PFSK-1 (cell line): ENCODE measurements around the gene ZKSCAN8.

Source experiments
- FOXP2 ChIP-seq: optimal IDR thresholded peaks from 2 replicates; pipeline ENCODE3; 2011; ENCODE audit warnings: borderline replicate concordance, control low read depth, inconsistent platforms; ENCODE audit not compliant: insufficient read depth; ENCODE audit errors: extremely low read length, extremely low read depth
- POLR2AphosphoS5 ChIP-seq: IDR thresholded peaks from 2 replicates; pipeline ENCODE4 v1.6.1; 2012; ENCODE audit warnings: low read depth, mild to moderate bottlenecking, control low read depth, low read length, moderate library complexity
- REST ChIP-seq, 2 experiments: IDR thresholded peaks; 2 replicates each; pipeline versions ENCODE4 v1.6.1 to v1.8.0; 2011 to 2012; ENCODE audit warnings: low read depth in 2 of 2, low read length in 2 of 2, control low read depth in 1 of 2, inconsistent platforms in 1 of 2, mild to moderate bottlenecking in 1 of 2, moderate library complexity in 1 of 2; ENCODE audit not compliant: insufficient read depth in 1 of 2
- SIN3A ChIP-seq: IDR thresholded peaks from 2 replicates; pipeline ENCODE4 v1.6.1; 2012; ENCODE audit warnings: mild to moderate bottlenecking, low read length, moderate library complexity, borderline replicate concordance; ENCODE audit not compliant: insufficient read depth
- TAF1 ChIP-seq: IDR thresholded peaks from 2 replicates; pipeline ENCODE4 v1.6.1; 2012; ENCODE audit warnings: low read length, control low read depth, borderline replicate concordance; ENCODE audit not compliant: insufficient read depth

GRCh38 chr6:28207510-28208110, 65.9 kb downstream of the ZKSCAN8 start:
- no peak for TF ChIP-seq TAF1
- no peak for TF ChIP-seq REST (IDR thresholded peaks at IDR 0.05; ENCODE audit: insufficient read depth in 1 of 2, low read depth in 2 of 2, low read length in 2 of 2)
- TF ChIP-seq SIN3A = no peak
- TF ChIP-seq POLR2AphosphoS5 = no peak
- TF ChIP-seq FOXP2 = no peak
